GM18861 (cell line): ENCODE data around the gene SOX4.

Source experiments
- ATAC-seq: cut with Tn5 transposase; IDR thresholded peaks from one replicate; pipeline ENCODE4 v1.9.1; 2021; ENCODE audit not compliant: unreplicated experiment

SOX4 gene

DNA sequence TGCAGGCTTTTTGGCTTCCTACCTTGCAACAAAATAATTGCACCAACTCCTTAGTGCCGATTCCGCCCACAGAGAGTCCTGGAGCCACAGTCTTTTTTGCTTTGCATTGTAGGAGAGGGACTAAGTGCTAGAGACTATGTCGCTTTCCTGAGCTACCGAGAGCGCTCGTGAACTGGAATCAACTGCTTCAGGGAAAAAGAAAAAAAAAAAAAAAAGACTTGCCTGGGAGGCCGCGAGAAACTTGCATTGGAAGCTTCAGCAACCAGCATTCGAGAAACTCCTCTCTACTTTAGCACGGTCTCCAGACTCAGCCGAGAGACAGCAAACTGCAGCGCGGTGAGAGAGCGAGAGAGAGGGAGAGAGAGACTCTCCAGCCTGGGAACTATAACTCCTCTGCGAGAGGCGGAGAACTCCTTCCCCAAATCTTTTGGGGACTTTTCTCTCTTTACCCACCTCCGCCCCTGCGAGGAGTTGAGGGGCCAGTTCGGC is 420 bp downstream of the SOX4 start:
- ATAC-seq, result no peak

DNA sequence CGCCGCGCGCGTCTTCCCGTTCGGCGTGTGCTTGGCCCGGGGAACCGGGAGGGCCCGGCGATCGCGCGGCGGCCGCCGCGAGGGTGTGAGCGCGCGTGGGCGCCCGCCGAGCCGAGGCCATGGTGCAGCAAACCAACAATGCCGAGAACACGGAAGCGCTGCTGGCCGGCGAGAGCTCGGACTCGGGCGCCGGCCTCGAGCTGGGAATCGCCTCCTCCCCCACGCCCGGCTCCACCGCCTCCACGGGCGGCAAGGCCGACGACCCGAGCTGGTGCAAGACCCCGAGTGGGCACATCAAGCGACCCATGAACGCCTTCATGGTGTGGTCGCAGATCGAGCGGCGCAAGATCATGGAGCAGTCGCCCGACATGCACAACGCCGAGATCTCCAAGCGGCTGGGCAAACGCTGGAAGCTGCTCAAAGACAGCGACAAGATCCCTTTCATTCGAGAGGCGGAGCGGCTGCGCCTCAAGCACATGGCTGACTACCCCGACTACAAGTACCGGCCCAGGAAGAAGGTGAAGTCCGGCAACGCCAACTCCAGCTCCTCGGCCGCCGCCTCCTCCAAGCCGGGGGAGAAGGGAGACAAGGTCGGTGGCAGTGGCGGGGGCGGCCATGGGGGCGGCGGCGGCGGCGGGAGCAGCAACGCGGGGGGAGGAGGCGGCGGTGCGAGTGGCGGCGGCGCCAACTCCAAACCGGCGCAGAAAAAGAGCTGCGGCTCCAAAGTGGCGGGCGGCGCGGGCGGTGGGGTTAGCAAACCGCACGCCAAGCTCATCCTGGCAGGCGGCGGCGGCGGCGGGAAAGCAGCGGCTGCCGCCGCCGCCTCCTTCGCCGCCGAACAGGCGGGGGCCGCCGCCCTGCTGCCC is 1.1 kb downstream of the SOX4 start:
- no peak for ATAC-seq

DNA sequence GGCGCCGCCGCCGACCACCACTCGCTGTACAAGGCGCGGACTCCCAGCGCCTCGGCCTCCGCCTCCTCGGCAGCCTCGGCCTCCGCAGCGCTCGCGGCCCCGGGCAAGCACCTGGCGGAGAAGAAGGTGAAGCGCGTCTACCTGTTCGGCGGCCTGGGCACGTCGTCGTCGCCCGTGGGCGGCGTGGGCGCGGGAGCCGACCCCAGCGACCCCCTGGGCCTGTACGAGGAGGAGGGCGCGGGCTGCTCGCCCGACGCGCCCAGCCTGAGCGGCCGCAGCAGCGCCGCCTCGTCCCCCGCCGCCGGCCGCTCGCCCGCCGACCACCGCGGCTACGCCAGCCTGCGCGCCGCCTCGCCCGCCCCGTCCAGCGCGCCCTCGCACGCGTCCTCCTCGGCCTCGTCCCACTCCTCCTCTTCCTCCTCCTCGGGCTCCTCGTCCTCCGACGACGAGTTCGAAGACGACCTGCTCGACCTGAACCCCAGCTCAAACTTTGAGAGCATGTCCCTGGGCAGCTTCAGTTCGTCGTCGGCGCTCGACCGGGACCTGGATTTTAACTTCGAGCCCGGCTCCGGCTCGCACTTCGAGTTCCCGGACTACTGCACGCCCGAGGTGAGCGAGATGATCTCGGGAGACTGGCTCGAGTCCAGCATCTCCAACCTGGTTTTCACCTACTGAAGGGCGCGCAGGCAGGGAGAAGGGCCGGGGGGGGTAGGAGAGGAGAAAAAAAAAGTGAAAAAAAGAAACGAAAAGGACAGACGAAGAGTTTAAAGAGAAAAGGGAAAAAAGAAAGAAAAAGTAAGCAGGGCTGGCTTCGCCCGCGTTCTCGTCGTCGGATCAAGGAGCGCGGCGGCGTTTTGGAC is 2.0 kb downstream of the SOX4 start:
- no peak for ATAC-seq

DNA sequence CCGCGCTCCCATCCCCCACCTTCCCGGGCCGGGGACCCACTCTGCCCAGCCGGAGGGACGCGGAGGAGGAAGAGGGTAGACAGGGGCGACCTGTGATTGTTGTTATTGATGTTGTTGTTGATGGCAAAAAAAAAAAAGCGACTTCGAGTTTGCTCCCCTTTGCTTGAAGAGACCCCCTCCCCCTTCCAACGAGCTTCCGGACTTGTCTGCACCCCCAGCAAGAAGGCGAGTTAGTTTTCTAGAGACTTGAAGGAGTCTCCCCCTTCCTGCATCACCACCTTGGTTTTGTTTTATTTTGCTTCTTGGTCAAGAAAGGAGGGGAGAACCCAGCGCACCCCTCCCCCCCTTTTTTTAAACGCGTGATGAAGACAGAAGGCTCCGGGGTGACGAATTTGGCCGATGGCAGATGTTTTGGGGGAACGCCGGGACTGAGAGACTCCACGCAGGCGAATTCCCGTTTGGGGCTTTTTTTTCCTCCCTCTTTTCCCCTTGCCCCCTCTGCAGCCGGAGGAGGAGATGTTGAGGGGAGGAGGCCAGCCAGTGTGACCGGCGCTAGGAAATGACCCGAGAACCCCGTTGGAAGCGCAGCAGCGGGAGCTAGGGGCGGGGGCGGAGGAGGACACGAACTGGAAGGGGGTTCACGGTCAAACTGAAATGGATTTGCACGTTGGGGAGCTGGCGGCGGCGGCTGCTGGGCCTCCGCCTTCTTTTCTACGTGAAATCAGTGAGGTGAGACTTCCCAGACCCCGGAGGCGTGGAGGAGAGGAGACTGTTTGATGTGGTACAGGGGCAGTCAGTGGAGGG is 2.8 kb downstream of the SOX4 start:
- no peak for ATAC-seq

DNA sequence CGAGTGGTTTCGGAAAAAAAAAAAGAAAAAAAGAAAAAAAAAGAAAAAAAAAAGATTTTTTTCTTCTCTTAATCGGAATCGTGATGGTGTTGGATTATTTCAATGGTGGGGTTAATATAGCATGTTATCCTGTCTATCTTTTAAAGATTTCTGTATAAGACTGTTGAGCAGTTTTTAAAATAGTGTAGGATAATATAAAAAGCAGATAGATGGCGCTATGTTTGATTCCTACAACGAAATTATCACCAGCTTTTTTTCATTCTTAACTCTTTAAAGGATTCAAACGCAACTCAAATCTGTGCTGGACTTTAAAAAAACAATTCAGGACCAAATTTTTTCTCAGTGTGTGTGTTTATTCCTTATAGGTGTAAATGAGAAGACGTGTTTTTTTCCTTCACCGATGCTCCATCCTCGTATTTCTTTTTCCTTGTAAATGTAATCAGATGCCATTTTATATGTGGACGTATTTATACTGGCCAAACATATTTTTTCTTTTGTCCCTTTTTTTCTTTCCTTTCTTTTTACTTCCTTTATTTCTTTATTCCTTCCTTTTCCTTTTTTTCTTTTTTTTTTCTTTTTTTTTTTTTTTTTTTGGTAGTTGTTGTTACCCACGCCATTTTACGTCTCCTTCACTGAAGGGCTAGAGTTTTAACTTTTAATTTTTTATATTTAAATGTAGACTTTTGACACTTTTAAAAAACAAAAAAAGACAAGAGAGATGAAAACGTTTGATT is 3.6 kb downstream of the SOX4 start:
- ATAC-seq, result no peak

DNA sequence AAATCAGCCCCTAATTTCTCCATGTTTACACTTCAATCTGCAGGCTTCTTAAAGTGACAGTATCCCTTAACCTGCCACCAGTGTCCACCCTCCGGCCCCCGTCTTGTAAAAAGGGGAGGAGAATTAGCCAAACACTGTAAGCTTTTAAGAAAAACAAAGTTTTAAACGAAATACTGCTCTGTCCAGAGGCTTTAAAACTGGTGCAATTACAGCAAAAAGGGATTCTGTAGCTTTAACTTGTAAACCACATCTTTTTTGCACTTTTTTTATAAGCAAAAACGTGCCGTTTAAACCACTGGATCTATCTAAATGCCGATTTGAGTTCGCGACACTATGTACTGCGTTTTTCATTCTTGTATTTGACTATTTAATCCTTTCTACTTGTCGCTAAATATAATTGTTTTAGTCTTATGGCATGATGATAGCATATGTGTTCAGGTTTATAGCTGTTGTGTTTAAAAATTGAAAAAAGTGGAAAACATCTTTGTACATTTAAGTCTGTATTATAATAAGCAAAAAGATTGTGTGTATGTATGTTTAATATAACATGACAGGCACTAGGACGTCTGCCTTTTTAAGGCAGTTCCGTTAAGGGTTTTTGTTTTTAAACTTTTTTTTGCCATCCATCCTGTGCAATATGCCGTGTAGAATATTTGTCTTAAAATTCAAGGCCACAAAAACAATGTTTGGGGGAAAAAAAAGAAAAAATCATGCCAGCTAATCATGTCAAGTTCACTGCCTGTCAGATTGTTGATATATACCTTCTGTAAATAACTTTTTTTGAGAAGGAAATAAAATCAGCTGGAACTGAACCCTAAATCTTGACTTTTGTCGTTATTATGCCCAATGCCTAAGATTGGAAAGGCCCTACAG is 4.5 kb downstream of the SOX4 start:
- no peak for ATAC-seq

DNA sequence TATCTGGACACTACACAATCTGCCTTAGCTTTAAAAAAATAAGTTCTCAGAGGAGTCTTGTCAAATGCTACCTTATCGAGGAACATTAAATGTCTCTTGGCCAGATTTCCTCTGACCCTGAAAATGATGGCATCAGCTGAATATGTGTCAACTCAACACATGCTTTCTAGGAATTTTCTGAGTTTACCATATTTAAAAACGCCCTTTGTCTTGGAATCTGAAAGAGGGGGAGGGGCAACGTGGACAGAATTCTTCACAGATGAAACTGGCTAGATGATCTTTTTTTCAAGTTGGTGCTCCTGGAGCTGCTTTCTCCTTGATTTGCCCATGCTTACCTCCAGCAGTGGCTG is 5.1 kb downstream of the SOX4 start:
- ATAC-seq, result no peak

DNA sequence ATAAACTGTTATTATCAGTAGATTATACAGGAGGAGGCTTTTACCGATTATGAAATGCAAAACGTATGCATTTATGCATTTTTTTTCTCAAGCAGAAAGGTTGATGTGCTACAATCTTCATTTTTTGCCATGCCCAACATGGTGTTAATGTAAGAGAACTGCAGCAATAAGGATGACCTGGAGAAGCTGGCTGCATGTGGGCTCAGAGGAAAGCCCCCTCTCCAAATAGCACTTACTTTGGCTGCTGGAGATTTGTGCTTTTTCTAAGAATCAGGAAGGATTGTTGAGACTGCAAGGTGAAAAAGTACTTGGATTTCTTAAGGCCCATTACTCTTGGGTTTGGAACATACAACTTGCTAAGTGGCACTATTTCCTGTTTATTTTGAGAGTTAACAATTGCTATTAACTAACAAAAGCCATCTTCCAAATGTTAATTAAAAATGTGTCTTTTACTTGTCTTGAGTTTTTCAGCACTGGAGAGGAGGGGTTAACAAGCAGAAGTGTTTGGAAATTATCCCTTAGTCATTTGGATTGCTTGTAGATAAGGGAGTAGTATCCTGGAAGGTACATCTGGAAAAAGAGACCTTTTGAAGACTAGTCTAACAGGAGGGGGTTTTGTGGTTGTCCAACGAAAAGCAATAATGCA is 5.6 kb downstream of the SOX4 start:
- ATAC-seq, result no peak

DNA sequence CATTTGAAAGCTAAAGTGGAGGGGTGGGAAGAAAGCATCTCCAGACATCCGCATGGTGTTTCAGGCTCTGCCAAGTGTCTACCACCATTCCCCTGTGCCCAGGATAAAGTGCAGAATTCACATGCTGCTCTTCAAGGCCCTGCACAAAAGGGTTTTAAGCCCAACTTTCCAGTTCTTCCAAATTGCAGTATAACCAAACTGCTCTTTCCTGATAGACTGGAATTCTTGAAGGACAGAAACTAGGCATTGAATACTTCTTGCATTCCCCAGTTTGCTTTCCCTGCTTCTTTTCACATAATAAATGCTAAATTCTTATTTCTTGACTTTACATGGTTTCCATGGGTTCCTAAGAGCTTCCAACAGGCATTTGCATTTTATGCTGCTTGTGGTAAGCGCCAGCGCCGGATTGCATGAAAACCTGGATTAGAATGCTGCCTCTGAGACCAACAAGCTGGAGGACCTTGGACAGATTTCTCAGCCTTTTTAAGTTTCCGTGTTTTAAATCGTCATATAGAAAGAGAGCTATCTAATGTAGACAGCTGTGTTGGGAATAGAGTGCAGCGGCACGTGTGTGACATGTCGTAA is 7.9 kb downstream of the SOX4 start:
- no peak for ATAC-seq

DNA sequence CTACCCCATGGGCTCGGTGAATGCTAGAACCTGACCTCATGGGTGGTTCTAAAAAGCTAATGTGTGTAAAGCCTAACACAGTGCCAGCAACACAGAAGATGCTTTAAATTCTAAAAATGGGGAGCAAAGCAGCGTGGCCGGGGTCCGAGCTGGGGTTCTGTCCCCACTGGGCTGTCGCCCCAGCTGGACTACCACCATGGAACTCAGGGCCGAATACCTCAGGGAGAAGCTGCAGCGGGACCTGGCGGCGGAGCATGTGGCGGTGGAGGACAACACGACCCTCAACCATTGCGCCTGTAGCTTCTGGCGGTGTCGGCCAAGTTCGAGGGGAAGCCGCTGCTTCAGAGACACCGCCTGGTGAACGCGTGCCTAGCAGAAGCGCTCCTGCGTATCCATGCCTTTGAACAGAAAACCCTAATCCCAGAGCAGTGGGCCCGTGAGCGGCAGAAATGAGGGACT is 8.4 kb downstream of the SOX4 start:
- no peak for ATAC-seq

DNA sequence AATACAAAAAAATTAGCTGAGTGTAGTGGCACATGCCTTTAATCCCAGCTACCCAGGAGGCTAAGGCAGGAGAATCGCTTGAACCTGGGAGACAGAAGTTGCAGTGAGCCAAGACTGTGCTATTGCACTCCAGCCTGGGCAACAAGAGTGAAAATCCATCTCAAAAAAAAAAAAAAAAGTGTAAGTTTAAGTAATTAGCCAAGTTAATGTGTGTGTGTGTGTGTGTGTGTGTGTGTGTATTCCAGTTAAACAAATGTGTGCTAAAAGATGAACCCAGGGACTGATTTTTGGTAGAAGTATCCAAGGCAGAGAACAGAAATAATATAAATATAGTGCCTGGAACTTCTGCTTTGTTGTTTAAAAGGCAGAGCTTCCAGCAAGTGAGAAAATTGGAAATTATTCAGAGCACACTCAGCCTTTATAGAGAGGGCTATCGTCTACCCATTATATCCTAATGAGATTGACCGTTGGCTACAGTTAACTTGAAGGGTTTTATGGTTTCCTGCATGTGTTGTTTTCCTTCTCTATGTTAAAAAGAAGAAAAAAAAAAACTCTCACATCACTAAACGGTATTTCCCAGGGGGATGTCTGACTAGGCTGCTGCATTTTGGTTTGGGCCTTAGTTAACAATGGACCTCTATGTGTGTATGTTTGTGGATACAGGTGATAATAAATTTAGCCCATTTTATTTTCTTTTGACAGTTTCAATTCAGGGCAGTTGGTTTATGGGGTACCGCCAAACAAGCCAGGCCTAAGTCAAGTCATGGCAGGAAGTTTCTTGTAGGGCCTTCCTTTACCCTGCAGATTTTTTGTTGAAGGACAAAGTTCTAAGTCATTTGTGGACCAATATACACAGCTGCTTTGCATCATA is 9.8 kb downstream of the SOX4 start:
- ATAC-seq, result peak; percentile 50

DNA sequence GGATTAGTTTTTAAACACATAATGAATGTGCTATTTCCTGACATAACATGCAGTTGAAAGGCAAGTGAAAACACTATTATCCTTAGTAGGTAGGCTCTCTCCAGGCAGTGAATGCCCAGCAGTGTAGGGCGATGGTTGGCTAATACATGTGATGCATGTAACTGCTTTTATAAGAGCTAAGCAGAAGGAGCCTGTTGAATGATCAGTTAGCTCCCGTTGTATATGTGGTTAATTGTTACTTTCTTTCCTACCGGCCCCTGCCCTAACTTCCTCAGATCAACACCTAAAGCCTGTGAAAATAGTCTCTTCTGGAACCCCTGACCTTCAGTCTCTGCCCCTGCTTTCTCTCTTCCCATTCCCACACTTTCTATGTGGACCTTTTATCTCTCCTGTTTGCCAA is 10.5 kb downstream of the SOX4 start:
- peak; percentile 24 for ATAC-seq

DNA sequence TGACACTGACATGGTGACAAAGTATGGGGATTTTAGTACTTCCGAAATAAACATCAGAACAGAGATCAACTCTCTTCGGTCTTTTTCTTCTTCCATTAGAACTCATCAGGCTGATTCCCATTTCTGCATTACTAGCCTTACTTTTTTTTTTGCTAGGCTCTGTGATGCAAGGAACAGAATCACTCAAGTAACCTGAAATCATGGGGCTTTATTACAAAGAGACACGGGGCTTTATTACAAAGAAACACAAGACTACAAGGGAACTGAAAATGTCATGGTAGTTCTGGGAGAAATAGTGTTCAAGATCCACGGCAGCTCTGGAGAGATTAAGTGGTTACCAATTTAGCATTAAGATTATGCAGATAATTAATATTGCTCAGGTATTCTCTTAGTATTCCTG is 11.6 kb downstream of the SOX4 start:
- ATAC-seq, result no peak

DNA sequence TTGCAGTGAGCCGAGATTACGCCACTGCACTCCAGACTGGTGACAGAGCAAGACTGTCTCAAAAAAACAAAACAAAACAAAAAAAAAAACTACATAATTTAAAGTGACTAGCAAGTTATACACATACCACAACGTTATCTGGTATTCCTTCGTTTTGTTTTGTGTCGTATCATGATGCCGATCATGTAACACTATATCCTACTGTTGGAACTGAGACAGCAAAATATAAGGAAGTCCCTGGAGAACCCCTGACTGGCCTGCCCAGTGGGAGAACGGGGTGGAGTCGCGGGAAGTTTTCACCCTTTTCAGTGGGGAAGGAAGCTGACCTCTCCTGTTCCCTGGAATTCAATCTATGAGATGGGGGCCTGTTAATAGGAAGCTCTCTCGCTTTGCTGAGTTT is 15.1 kb downstream of the SOX4 start:
- no peak for ATAC-seq

DNA sequence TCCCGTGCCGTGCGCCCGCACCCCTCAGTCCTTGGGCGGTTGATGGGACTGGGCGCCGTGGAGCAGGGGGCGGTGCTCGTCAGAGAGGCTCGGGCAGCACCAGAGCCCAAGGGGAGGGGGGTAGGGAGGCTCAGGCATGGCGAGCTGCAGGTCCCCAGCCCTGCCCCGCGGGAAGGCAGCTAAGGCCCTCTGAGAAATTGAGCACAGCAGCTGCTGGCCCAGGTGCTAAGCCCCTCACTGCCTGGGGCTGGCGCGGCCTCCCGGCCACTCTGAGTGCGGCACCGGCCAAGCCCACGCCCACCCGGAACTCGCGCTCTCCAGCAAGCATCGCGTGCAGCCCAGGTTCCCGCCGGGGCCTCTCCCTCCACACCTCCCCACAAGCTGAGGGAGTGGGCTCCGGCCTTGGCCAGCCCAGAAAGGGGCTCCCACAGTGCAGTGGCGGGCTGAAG is 16.4 kb downstream of the SOX4 start:
- no peak for ATAC-seq

DNA sequence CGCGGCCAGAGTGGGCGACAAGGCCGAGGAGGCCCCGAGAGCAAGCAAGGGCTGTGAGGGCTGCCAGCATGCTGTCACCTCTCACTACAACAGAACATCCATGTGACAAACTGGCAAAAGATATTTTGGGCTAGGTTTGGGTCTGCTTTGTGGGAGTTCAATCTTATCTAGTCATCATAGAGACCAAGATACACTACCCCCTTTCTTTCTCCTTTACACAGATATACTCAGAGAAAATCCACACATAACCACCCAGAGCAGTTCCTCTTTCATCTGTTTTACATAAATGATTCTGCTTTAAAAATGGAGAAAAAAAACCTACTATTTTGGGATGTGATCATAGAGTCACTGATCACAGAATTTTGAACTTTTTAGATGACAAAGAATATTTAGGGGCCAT is 16.8 kb downstream of the SOX4 start:
- peak; percentile 78 for ATAC-seq

DNA sequence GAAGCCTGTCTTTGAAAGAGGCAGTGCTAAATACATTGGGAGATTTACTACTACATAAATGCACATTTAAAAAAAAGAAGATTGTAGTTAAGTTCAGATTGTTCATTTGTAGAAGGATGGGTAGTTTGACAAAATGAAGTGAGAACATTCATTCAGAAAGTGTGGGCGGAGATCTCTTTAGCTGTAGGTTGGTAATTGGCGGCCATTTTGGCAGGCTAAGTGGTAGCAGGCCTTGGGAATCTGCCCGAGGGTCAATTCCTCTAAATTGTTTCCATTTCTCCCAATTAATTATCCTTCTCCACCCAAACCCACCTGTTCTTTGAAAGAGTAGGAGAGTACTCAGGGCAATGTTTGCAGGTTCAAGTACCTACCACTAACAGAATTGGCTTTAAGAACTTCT is 17.9 kb downstream of the SOX4 start:
- no peak for ATAC-seq
